Stomach smooth muscle (tissue), 2 donors: ENCODE data around the gene TEX19.

Experiments used
- H3K27ac ChIP-seq: one replicate; pipeline ENCODE4 v1.7.0; 2013; ENCODE audit warnings: mild to moderate bottlenecking, low read length, inconsistent platforms
- H3K27me3 ChIP-seq, 2 donors: one replicate each; pipeline ENCODE4 v1.7.0; 2013; ENCODE audit warnings: low read length in 2 of 2; ENCODE audit not compliant: insufficient read depth in 2 of 2, control insufficient read depth in 1 of 2
- H3K36me3 ChIP-seq, 2 donors: one replicate each; pipeline ENCODE4 v1.7.0; 2013; ENCODE audit warnings: low read length in 2 of 2; ENCODE audit not compliant: control insufficient read depth in 2 of 2, insufficient read depth in 2 of 2
- H3K4me1 ChIP-seq: one replicate; pipeline ENCODE4 v1.7.0; 2013; ENCODE audit warnings: low read length; ENCODE audit not compliant: control insufficient read depth, insufficient read depth
- H3K4me3 ChIP-seq, 2 donors: one replicate each; pipeline ENCODE4 v1.7.0; 2013; ENCODE audit warnings: low read length in 2 of 2
- H3K9ac ChIP-seq, 2 donors: one replicate each; pipeline ENCODE4 v1.7.0; 2013; ENCODE audit warnings: low read length in 2 of 2, mild to moderate bottlenecking in 1 of 2
- H3K9me3 ChIP-seq, 2 donors: one replicate each; pipeline ENCODE4 v1.7.0; 2013; ENCODE audit warnings: low read length in 2 of 2; ENCODE audit not compliant: control insufficient read depth in 2 of 2
- donor health status: healthy.
- donor health status: Pancreatic carcinoma.

Gene TEX19

GRCh38 chr17:82330322-82331239, 28.5 kb upstream of the TEX19 start:
- Histone ChIP-seq H3K27me3 (peaks cover 2 to 8% of the 10 kb centered on the region in 2 donors), H3K36me3 (no peaks in the 10 kb centered on the region), H3K4me3 (no peak overlapping the region), H3K9me3 (no peaks in the 10 kb centered on the region), H3K27ac (no peak overlapping the region), H3K9ac (peak overlapping the region in 1 of 2 donors; percentile 29), H3K4me1 (peaks cover 44% of the 10 kb centered on the region)

GRCh38 chr17:82331345-82331939, 27.6 kb upstream of the TEX19 start:
- Histone ChIP-seq H3K9me3 (no peaks in the 10 kb centered on the region), H3K36me3 (no peaks in the 10 kb centered on the region), H3K9ac (no peak overlapping the region), H3K4me1 (peaks cover 44% of the 10 kb centered on the region), H3K27me3 (peaks cover 2 to 8% of the 10 kb centered on the region in 2 donors), H3K4me3 (no peak overlapping the region), H3K27ac (no peak overlapping the region)

GRCh38 chr17:82332669-82333278, 26.3 kb upstream of the TEX19 start:
- Histone ChIP-seq H3K9me3 (no peaks in the 10 kb centered on the region), H3K36me3 (no peaks in the 10 kb centered on the region), H3K4me1 (peaks cover 44% of the 10 kb centered on the region), H3K27me3 (peaks cover 2 to 5% of the 10 kb centered on the region in 2 donors), H3K4me3 (peak overlapping the region; percentile 76 to 80), H3K9ac (peak overlapping the region in 1 of 2 donors; percentile 35), H3K27ac (no peak overlapping the region)

GRCh38 chr17:82333279-82334171, 25.5 kb upstream of the TEX19 start, which contains the start of gene SECTM1:
TSS of gene SECTM1 (minus strand) at chr17:82333766. CDS start at chr17:82327240, 6,526 bp downstream.
- Histone ChIP-seq H3K9me3 (no peaks in the 10 kb centered on the region), H3K4me3 (peak within 1 kb of the TSS; percentile 76 to 80), H3K36me3 (no peaks in the 10 kb centered on the region), H3K27ac (peak within 1 kb of the TSS; percentile 55), H3K27me3 (peaks cover 2 to 3% of the 10 kb centered on the region in 2 donors), H3K4me1 (peaks cover 50% of the 10 kb centered on the region), H3K9ac (peak within 1 kb of the TSS in 1 of 2 donors; percentile 55)

GRCh38 chr17:82334204-82334621, 24.8 kb upstream of the TEX19 start:
- Histone ChIP-seq H3K9ac (peak overlapping the region in 1 of 2 donors; percentile 2), H3K27me3 (peaks cover 2 to 3% of the 10 kb centered on the region in 2 donors), H3K4me1 (peaks cover 57% of the 10 kb centered on the region), H3K27ac (peak overlapping the region; percentile 55), H3K4me3 (peak overlapping the region; percentile 3 to 80), H3K9me3 (no peaks in the 10 kb centered on the region), H3K36me3 (no peaks in the 10 kb centered on the region)

- Histone ChIP-seq H3K4me1 (peaks cover 61% of the 10 kb centered on the region), H3K9ac (peak overlapping the region; percentile 2 to 60)
Measured at GRCh38 chr17:82334622-82335394, 24.2 kb upstream of the TEX19 start.

GRCh38 chr17:82338858-82339633, 20.0 kb upstream of the TEX19 start:
- H3K27ac ChIP-seq: peak overlapping the region; percentile 78
- H3K9ac ChIP-seq: peak overlapping the region; percentile 59 to 81

More at GRCh38 chr17:82334622-82335394, 24.2 kb upstream of the TEX19 start:
- Histone ChIP-seq H3K27ac (peak overlapping the region; percentile 55), H3K36me3 (no peaks in the 10 kb centered on the region), H3K27me3 (peaks cover 2 to 3% of the 10 kb centered on the region in 2 donors), H3K4me3 (peak overlapping the region; percentile 3 to 80), H3K9me3 (no peaks in the 10 kb centered on the region)

GRCh38 chr17:82339634-82340580, 19.1 kb upstream of the TEX19 start:
- Histone ChIP-seq H3K4me1 (peaks cover 25% of the 10 kb centered on the region), H3K9me3 (no peaks in the 10 kb centered on the region), H3K27me3 (no peaks in the 10 kb centered on the region), H3K27ac (peak overlapping the region; percentile 78), H3K36me3 (no peaks in the 10 kb centered on the region), H3K4me3 (peak overlapping the region; percentile 78), H3K9ac (peak overlapping the region; percentile 59 to 81)

More at GRCh38 chr17:82338858-82339633, 20.0 kb upstream of the TEX19 start:
- H3K4me3 ChIP-seq: peak overlapping the region; percentile 78
- H3K9me3 ChIP-seq: no peaks in the 10 kb centered on the region
- H3K36me3 ChIP-seq: no peaks in the 10 kb centered on the region
- no peaks in the 10 kb centered on the region for H3K27me3 ChIP-seq
- peaks cover 33% of the 10 kb centered on the region for H3K4me1 ChIP-seq
